ENCODE measurements around the gene KLF17. TPM values are rescaled to one million over a fixed set of nuclear protein-coding genes. Genes with fewer than 3 reads are reported as not detected.

KLF17 gene
- total and polyA plus RNA-seq, 2 of the 8 experiments (the other 6 are each of a cell fraction or from before 2014, with no cell fraction given), result not detected

- no peak for TF ChIP-seq CHD7 (IDR thresholded peaks at IDR 0.05; ENCODE audit: insufficient replicate concordance, low read length)
- TF ChIP-seq RNF2 (IDR thresholded peaks at IDR 0.05; ENCODE audit: borderline replicate concordance, low read depth, low read length, missing control alignments, poor library complexity, severe bottlenecking), result no peak
- no peak for TF ChIP-seq RAD21 (IDR thresholded peaks at IDR 0.05 in 1 of 2, conservative IDR thresholded peaks at IDR 0.05 in 1 of 2; ENCODE audit: low read depth in 2 of 2, low read length in 2 of 2)
- no peak for TF ChIP-seq FOSL1 (IDR thresholded peaks at IDR 0.05; ENCODE audit: insufficient read depth, low read depth, low read length)
- TF ChIP-seq BCL11A (IDR thresholded peaks at IDR 0.05; ENCODE audit: low read depth in 2 of 2, low read length in 2 of 2), result no peak
- TF ChIP-seq JUN (IDR thresholded peaks at IDR 0.05; ENCODE audit: low read depth, low read length), result no peak
- TF ChIP-seq ATF3 (IDR thresholded peaks at IDR 0.05; ENCODE audit: insufficient read depth, low read depth, low read length), result no peak
- no peak for TF ChIP-seq CHD1 (IDR thresholded peaks at IDR 0.05; ENCODE audit: low read depth, low read length)
Observed at GRCh38 chr1:44079566-44079965, 39.1 kb upstream of the KLF17 start (continued).

Data from H1 (cell line).